ENCODE results near the gene ZNF277. TPM values are rescaled to one million over a fixed set of nuclear protein-coding genes. Genes with fewer than 3 reads are reported as not detected.
"Not testable (repeated sequence)": the region's sequence is repeated elsewhere in the genome, so short reads cannot be mapped to it uniquely, and the experiment has no call there.

Gene ZNF277
- total RNA-seq, 1 donor from 2014 or later = 24.0 TPM

DNA sequence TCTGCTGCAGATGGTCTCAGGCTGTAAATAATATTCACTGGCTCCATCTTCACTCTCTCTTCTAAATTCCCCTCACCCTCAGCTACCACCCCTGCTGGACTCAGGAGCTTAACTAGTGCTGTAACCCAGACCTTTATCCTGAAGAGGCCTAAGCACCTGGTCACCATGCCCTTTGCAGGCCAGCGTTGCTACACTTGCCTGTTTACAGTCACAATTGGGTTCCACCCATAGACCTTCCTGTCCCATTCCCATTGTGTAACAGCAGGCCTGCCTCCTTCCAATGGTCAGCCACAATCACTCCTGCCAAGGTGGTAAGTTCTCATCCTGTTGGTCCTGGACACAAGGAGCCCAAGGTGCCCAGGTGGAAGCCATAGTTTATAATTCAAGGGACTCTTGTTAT lies 157.9 kb downstream of the ZNF277 start:
- intact Hi-C loops (cut with DNase I) = no loop called here
- ATAC-seq (no peak), DNase-seq (ENCODE audit: low spot score) (no peak)

DNA sequence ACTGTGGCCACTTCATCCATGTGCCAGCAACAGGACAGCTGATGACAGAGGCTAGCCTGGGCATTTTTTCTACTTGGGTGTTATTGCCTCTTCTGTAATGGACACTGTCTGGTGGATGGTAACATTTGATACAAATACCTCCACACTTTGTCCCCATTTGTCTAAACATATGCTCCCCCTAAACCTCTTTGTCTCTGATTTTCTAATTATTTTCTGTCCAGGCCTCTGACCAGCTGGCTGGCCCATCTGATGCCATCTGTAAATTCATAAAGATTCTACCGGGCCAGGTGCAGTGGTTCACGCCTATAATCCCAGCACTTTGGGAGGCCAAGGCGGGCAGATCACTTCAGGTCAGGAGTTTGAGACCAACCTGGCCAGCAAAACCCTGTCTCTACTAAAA lies 159.1 kb downstream of the ZNF277 start:
- DNase-seq (ENCODE audit: low spot score) (no peak), ATAC-seq (no peak)
- intact Hi-C loops (cut with DNase I) = no loop called here

DNA sequence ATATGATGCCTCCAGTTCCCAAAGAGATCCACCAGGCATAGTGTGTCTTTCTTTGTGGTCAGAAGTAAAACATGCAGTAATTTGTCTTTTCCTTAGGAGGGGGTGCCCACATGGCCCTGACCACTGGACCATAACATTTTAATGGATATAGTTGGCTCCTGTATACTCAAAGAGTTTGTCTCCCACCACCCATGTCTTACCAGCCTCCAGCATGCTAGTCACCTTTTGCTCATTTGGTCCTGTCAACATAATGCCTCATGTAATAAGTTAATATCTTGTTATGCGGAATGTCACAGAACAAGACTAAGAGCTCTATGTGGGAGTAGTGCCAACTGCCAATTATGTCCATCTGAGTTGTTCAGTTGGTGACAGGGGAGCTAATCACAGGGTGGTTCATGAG lies 160.4 kb downstream of the ZNF277 start:
- no peak for DNase-seq (ENCODE audit: low spot score)
- intact Hi-C loops (cut with DNase I) = no loop called here
- ATAC-seq = no peak

GRCh38 chr7:112370436-112370835 lies 163.9 kb downstream of the ZNF277 start:
- DNase-seq (ENCODE audit: low spot score) (no peak), ATAC-seq (no peak)
- intact Hi-C loops (cut with DNase I) = no loop called here

GRCh38 chr7:112371701-112372100 lies 165.2 kb downstream of the ZNF277 start:
- no peak for DNase-seq (ENCODE audit: low spot score)

DNA sequence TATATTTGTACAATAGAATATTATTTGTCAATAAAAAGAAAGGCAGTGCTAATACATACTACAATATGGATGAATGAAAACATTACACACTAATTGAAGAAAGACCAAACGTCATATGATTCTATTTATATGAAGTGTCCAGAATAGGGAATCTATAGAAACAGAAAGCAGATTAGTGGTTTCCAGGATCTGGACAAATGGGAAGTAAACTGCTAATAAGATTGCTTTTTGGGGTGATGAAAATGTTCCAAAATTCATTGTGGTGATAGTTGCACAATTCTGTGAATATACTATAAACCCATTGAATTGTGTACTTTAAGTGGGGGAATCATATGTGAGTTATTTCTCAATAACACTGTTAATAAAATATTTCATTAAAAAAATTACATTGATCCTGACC lies 165.6 kb downstream of the ZNF277 start:
- ATAC-seq (no peak), DNase-seq (ENCODE audit: low spot score) (no peak)
- intact Hi-C loops (cut with DNase I) = no loop called here

More at GRCh38 chr7:112371701-112372100, 165.2 kb downstream of the ZNF277 start:
- no peak for ATAC-seq
- intact Hi-C loops (cut with DNase I) = no loop called here

DNA sequence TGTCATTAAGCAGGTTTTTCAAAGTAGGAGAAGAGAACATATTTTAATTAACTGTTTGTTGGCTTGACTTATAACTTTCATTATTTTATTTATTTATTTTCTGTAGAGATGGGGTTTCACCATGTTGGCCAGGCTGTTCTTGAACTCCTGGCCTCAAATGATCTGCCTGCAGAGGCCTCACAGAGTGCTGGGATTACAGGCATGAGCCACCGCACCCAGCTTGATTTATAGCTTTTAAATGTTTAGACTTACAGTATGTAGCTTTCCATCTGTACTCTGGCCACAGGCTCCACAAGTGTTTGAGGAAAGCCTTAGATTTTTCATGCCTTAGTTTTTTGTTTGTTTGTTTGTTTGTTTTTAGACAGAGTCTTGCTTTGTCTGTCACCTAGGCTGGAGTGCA lies 171.1 kb downstream of the ZNF277 start:
- ATAC-seq (no peak), DNase-seq (ENCODE audit: low spot score) (no peak)
- intact Hi-C loops (cut with DNase I) = no loop called here

- ATAC-seq (no peak), DNase-seq (ENCODE audit: low spot score) (no peak)
- intact Hi-C loops (cut with DNase I) = loop anchor here (1.0 kb wide), 1 partner anchor 28 kb away; no protein-coding TSS in a partner anchor
Observed at GRCh38 chr7:112381311-112382091, 175.0 kb downstream of the ZNF277 start.

GRCh38 chr7:112383671-112384417 lies 177.3 kb downstream of the ZNF277 start:
- DNase-seq (ENCODE audit: low spot score) (no peak), ATAC-seq (no peak)
- intact Hi-C loops (cut with DNase I) = no loop called here

- ATAC-seq = no peak
- no peak for DNase-seq (ENCODE audit: low spot score)
- intact Hi-C loops (cut with DNase I) = no loop called here
Observed at GRCh38 chr7:112385516-112385915, 179.0 kb downstream of the ZNF277 start.

DNA sequence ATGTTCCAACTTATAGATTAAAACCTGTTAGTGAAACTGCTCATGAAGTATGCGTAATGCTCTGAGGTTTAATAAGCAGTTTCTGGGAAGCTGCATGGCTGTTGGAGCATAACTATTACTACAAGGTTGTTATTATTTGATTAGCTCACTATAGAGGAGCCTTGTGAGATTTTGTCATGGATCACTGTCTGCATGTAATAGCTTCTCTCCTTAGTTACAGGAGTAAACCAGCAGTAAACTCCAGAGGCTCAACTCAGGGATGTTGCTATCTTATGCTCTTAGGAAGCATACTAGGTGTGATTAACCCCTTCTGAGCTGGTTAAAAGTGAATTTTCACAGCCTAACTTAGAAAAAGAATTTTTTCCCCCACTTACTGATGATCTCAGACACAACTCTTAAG lies 180.1 kb downstream of the ZNF277 start:
- ATAC-seq = no peak
- no peak for DNase-seq (ENCODE audit: low spot score)
- intact Hi-C loops (cut with DNase I) = no loop called here

DNA sequence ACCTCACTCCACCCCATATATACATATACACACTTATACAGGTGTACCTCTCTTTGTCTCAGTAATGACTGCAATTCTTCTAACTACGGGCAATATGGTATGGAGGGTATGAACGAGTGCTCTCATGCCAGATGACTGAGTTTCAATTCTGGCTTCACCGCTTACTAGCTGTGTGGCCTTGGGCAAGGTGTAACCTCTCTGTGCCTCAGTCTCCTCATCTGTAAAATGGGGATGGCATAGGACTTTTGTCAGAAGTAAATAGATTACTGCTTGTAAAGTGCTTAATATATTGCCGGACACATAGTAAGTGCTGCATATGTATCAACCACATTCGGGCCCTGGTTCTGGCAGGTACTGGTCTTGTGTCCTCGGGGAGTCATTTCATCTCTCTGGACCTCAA lies 183.7 kb downstream of the ZNF277 start:
- ATAC-seq (no peak), DNase-seq (ENCODE audit: low spot score) (no peak)
- intact Hi-C loops (cut with DNase I) = no loop called here

GRCh38 chr7:112391079-112391821 lies 184.8 kb downstream of the ZNF277 start:
- peak; percentile 69 for DNase-seq (ENCODE audit: low spot score)
- peak; percentile 46 for ATAC-seq
- intact Hi-C loops (cut with DNase I) = not testable (repeated sequence)

- ATAC-seq (peak; percentile 50), DNase-seq (ENCODE audit: low spot score) (peak; percentile 70)
- intact Hi-C loops (cut with DNase I) = not testable (repeated sequence)
Observed at GRCh38 chr7:112391841-112392286, 185.4 kb downstream of the ZNF277 start.

Other genes with a start within 250 kb of the ZNF277 start
- 51.2 TPM for gene DOCK4, start 296 bp upstream of the ZNF277 start, total RNA-seq
- 92.8 TPM for gene IFRD1, start 243.8 kb downstream of the ZNF277 start, total RNA-seq

Measured in sciatic nerve (tissue), 2 donors.